Measurements from ENCODE around the gene ZNF778. TPM values are rescaled to one million over a fixed set of nuclear protein-coding genes. Genes with fewer than 3 reads are reported as not detected.

Gene ZNF778
- total and polyA plus RNA-seq, 2 of the 13 experiments (the other 11 are each of a cell fraction or from before 2014, with no cell fraction given): 3.8 to 7.2 TPM

DNA sequence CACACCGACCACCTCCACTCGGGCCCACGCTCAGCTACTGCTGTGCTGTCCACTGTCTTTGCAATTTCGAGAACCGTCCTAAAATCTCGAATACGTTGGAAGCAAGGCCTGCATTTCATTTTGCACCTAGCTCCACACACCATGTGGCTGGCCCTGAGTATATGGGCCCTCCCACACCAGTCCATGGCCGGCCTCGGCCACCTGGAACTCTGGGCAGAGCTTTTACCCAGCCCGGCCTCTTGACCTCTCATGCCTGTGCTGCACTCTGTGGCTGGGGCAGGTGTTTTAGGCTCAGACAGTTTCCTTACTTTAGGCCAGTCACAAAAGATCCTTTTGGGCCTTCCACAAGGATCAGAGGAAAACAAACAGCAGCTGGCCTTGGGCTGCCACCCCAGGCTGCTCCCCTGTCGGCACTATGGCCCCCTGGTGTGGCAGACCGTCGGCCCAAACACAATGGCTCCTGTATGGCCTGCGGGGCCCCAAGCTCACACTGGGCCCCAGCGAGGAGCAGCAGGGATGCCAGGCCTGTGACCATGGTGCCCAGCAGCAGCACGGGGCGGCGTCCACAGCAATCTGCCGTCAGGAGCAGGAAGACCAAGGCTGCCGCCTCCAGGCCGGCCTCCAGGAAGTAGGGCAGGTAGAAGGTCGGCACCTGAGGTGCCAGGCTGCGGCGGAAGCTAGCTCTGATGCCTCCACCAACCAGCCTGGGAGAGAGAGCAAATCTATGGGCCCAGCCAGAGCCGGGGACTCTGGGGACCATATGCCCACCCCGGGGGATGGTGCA, 19.7 kb upstream of the ZNF778 start (continued):
- TF ChIP-seq, protein P1, sequence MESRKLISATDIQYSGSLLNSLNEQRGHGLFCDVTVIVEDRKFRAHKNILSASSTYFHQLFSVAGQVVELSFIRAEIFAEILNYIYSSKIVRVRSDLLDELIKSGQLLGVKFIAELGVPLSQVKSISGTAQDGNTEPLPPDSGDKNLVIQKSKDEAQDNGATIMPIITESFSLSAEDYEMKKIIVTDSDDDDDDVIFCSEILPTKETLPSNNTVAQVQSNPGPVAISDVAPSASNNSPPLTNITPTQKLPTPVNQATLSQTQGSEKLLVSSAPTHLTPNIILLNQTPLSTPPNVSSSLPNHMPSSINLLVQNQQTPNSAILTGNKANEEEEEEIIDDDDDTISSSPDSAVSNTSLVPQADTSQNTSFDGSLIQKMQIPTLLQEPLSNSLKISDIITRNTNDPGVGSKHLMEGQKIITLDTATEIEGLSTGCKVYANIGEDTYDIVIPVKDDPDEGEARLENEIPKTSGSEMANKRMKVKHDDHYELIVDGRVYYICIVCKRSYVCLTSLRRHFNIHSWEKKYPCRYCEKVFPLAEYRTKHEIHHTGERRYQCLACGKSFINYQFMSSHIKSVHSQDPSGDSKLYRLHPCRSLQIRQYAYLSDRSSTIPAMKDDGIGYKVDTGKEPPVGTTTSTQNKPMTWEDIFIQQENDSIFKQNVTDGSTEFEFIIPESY (CRISPR knock-in tag; IDR thresholded peaks at IDR 0.05): peak; percentile 44; the same call in 1 of the 2 replicates
- TF ChIP-seq DNMT3B (CRISPR knock-in tag; conservative IDR thresholded peaks at IDR 0.05): no peak
- peak; percentile 61; the same call in 1 of the 2 replicates for TF ChIP-seq ZNF746 (CRISPR knock-in tag; IDR thresholded peaks at IDR 0.05)
- TF ChIP-seq THYN1 (CRISPR knock-in tag; IDR thresholded peaks at IDR 0.05; ENCODE audit: borderline replicate concordance, low read depth): no peak
- TF ChIP-seq ZNF20 (CRISPR knock-in tag; IDR thresholded peaks at IDR 0.05): no peak
- TF ChIP-seq POLR2AphosphoS2 (IDR thresholded peaks at IDR 0.05; ENCODE audit: low read depth, low read length): 0 out of 2 replicates have a peak, but pooled peaks have one; percentile 32
- peak; percentile 85 for TF ChIP-seq HNF4A (CRISPR knock-in tag; IDR thresholded peaks at IDR 0.05)
- TF ChIP-seq ZNF646 (CRISPR knock-in tag; IDR thresholded peaks at IDR 0.05): peak; percentile 65
- TF ChIP-seq PAF1 (CRISPR knock-in tag; IDR thresholded peaks at IDR 0.05): no peak
- TF ChIP-seq BCL3 (CRISPR knock-in tag; IDR thresholded peaks at IDR 0.05): no peak
- no peak for TF ChIP-seq ZNF468 (CRISPR knock-in tag; IDR thresholded peaks at IDR 0.05)
- TF ChIP-seq ZNF615 (CRISPR knock-in tag; IDR thresholded peaks at IDR 0.05; ENCODE audit: borderline replicate concordance): peak; percentile 67; the same call in 1 of the 2 replicates
- no peak for TF ChIP-seq ZUFSP (CRISPR knock-in tag; IDR thresholded peaks at IDR 0.05; ENCODE audit: borderline replicate concordance)

Measured in HepG2 (cell line).